Measurements from ENCODE around the gene RCSD1. TPM values are rescaled to one million over a fixed set of nuclear protein-coding genes. Genes with fewer than 3 reads are reported as not detected.

The RCSD1 gene
- total RNA-seq, 4 donors from 2014 or later, result 0.34 to 3.5 (median 2.0) TPM

DNA sequence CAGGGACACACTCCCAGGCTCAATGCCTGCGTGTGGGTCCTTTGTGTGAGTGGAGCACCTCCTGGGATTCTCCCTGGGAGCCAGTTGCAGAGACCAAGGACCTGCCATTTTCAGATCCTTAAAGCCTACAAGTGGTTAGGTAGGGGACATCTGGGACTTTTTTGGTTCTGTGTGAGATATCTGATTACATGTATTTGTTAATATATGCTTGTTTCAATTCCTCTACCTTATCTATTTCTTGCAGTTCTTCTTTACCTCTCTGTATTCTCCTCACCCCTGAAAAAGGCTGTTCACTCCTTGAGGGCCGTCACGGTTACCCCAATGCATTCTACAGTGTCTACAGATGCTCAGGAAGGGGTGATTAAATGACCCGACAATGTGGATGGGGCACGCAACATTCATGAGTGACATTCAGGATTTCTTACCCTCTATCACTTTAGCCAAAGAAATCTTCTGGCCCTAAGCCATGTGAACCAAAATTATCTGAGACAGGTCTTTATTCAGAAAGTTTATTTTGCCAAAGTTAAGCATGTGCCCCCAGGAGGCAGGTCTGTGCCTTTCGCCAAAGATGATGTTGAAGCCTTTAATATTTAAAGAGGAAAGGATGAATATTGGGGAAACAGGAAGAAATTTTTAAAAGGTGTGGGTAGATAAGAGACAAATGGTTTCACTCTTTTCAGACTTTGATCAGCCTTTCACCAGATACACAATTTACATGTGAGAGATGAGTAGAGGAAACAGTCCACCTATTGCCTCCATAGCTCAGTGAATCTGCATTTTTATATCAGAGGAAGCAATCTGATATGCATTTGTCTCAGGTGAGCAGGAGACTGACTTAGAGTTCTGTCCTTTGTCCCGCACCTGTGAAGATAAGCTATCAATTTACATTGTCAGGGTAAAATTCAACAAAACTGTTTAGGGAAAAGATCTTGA is 47.1 kb downstream of the RCSD1 start:
- Histone ChIP-seq H3K9me3 (no peaks in the 10 kb centered on the region), H3K36me3 (no peaks in the 10 kb centered on the region), H3K4me1 (peaks cover 13% of the 10 kb centered on the region), H3K27ac (no peak overlapping the region), H3K4me3 (no peak overlapping the region), H3K27me3 (no peaks in the 10 kb centered on the region)
- 91% methylated on average over 7 of the region's 7 CpGs for WGBS
- no peak for TF ChIP-seq POLR2AphosphoS5 (IDR thresholded peaks at IDR 0.05)
- no peak for TF ChIP-seq EP300 (IDR thresholded peaks at IDR 0.05)
- TF ChIP-seq, protein P1, sequence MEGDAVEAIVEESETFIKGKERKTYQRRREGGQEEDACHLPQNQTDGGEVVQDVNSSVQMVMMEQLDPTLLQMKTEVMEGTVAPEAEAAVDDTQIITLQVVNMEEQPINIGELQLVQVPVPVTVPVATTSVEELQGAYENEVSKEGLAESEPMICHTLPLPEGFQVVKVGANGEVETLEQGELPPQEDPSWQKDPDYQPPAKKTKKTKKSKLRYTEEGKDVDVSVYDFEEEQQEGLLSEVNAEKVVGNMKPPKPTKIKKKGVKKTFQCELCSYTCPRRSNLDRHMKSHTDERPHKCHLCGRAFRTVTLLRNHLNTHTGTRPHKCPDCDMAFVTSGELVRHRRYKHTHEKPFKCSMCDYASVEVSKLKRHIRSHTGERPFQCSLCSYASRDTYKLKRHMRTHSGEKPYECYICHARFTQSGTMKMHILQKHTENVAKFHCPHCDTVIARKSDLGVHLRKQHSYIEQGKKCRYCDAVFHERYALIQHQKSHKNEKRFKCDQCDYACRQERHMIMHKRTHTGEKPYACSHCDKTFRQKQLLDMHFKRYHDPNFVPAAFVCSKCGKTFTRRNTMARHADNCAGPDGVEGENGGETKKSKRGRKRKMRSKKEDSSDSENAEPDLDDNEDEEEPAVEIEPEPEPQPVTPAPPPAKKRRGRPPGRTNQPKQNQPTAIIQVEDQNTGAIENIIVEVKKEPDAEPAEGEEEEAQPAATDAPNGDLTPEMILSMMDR (IDR thresholded peaks at IDR 0.05), result no peak
- TF ChIP-seq POLR2A (IDR thresholded peaks at IDR 0.05), result no peak
- no peak for DNase-seq (ENCODE audit: low spot score in 2 of 2)

DNA sequence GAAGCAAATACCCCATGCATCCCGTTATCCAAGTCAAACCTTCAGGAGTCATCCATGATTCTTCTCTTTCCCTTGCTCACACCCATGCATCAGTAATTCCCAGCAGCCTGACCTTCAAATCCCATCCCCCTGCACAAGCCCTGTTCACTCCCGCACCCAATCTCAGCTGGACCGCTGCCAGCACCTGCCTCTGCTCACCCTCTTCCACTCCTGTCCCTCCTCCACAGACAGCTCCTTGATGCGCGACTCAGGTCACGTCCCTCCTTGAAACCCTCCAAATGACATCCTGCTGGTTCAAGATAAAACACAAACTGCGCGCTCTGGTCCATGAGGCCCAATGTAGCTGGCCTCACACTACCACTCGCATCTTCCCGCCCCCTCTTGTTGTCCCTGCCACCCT is 48.4 kb downstream of the RCSD1 start:
- Histone ChIP-seq H3K4me3 (no peak overlapping the region), H3K4me1 (peaks cover 15% of the 10 kb centered on the region), H3K36me3 (no peaks in the 10 kb centered on the region), H3K27me3 (no peaks in the 10 kb centered on the region), H3K27ac (no peak overlapping the region), H3K9me3 (no peaks in the 10 kb centered on the region)
- TF ChIP-seq POLR2AphosphoS5 (IDR thresholded peaks at IDR 0.05), result no peak
- no peak for TF ChIP-seq EP300 (IDR thresholded peaks at IDR 0.05)
- TF ChIP-seq POLR2A (IDR thresholded peaks at IDR 0.05), result no peak
- TF ChIP-seq, protein P1 (IDR thresholded peaks at IDR 0.05), result no peak
- no peak for DNase-seq (ENCODE audit: low spot score in 2 of 2)
- WGBS, result 95% methylated on average over 10 of the region's 10 CpGs

DNA sequence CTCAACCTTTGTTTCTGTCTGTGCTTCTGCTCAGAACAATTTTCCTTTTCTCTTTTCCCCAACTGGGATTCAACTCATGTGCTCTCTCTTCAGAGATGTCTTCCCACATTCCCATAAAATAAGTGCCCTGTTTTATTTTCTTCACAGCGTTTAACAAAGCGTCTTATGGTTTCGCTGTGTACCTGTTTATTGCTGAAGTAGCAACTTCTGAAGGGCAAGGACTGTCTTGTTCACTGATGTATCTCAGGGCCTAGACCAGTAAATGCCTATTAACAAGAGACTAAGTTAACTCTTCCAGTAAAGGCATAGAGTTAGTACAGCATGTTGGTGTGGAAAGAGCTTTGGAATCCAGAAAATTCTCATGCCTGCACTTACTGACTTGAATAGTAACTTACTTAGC is 48.8 kb downstream of the RCSD1 start:
- H3K27ac ChIP-seq, result no peak overlapping the region
- no peaks in the 10 kb centered on the region for H3K27me3 ChIP-seq
- DNase-seq (ENCODE audit: low spot score in 2 of 2), result no peak
- TF ChIP-seq, protein P1 (IDR thresholded peaks at IDR 0.05), result no peak
- TF ChIP-seq POLR2AphosphoS5 (IDR thresholded peaks at IDR 0.05) (no peak), POLR2A (IDR thresholded peaks at IDR 0.05) (no peak), EP300 (IDR thresholded peaks at IDR 0.05) (no peak)
- H3K36me3 ChIP-seq, result no peaks in the 10 kb centered on the region
- H3K4me1 ChIP-seq, result peaks cover 15% of the 10 kb centered on the region
- 96% methylated on average over 3 of the region's 3 CpGs for WGBS
- no peak overlapping the region for H3K4me3 ChIP-seq
- no peaks in the 10 kb centered on the region for H3K9me3 ChIP-seq

DNA sequence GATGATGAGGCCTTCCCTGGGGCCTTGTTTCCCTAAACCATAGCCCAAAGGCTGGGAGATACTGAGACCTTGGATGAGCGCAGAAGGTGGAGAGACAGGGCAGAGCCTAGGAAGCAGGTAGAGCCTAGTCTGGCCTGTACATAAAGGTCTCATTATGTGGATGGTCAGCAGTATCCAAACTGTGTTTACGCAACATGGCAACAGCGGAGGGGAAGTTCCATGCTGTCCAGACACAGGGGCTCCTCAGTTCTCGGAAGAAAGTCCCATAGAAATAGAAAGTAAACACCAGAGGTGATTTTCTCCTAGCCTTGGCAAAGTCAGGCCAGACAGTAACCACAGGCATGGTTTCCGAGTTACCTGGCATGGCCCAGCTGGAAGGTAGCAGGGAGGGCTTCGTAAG is 49.7 kb downstream of the RCSD1 start:
- no peak for DNase-seq (ENCODE audit: low spot score in 2 of 2)
- no peaks in the 10 kb centered on the region for H3K27me3 ChIP-seq
- TF ChIP-seq, protein P1 (IDR thresholded peaks at IDR 0.05), result no peak
- no peak for TF ChIP-seq POLR2AphosphoS5 (IDR thresholded peaks at IDR 0.05)
- no peak for TF ChIP-seq POLR2A (IDR thresholded peaks at IDR 0.05)
- TF ChIP-seq EP300 (IDR thresholded peaks at IDR 0.05), result no peak
- H3K36me3 ChIP-seq, result no peaks in the 10 kb centered on the region
- WGBS, result 99% methylated on average over 6 of the region's 6 CpGs
- H3K4me1 ChIP-seq, result peaks cover 15% of the 10 kb centered on the region
- no peak overlapping the region for H3K4me3 ChIP-seq
- H3K27ac ChIP-seq, result no peak overlapping the region
- H3K9me3 ChIP-seq, result no peaks in the 10 kb centered on the region

DNA sequence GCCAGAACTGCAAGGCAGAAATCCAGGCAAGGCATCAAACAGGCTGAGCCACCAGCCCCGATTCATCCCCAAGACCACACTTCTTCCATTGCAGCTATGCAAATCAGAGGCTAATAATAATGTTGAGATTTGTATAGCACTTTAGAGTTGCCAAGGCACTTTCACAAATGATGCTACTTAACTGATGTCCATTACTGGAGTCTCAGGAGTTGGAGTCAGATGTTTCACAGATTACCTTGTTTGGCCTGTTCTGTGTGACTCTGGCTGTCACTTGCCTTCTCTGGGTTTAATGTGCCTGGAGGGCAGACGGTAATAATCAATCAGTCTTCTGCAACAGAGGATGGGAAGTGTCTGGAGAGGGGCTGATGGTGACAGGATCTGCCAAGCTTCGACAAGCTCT is 51.0 kb downstream of the RCSD1 start:
- no peak for TF ChIP-seq EP300 (IDR thresholded peaks at IDR 0.05)
- Histone ChIP-seq H3K4me1 (peaks cover 15% of the 10 kb centered on the region), H3K27ac (no peak overlapping the region), H3K9me3 (no peaks in the 10 kb centered on the region), H3K36me3 (no peaks in the 10 kb centered on the region), H3K27me3 (no peaks in the 10 kb centered on the region), H3K4me3 (no peak overlapping the region)
- DNase-seq (ENCODE audit: low spot score in 2 of 2), result no peak
- 50% methylated on average over 3 of the region's 3 CpGs for WGBS
